Activated gamma-delta T cell (primary cell): ENCODE measurements around the gene ALS2CL.
"Not testable (repeated sequence)": the region's sequence is repeated elsewhere in the genome, so short reads cannot be mapped to it uniquely, and the experiment has no call there.

Experiments
- DNase-seq: peaks from one replicate; lab custom pipeline; 2025; lab: John Stamatoyannopoulos, UW
- total RNA-seq, 2 donors: gene quantifications; one replicate each; lab custom pipeline; 2026; lab: John Stamatoyannopoulos, UW

Gene ALS2CL, protein sequence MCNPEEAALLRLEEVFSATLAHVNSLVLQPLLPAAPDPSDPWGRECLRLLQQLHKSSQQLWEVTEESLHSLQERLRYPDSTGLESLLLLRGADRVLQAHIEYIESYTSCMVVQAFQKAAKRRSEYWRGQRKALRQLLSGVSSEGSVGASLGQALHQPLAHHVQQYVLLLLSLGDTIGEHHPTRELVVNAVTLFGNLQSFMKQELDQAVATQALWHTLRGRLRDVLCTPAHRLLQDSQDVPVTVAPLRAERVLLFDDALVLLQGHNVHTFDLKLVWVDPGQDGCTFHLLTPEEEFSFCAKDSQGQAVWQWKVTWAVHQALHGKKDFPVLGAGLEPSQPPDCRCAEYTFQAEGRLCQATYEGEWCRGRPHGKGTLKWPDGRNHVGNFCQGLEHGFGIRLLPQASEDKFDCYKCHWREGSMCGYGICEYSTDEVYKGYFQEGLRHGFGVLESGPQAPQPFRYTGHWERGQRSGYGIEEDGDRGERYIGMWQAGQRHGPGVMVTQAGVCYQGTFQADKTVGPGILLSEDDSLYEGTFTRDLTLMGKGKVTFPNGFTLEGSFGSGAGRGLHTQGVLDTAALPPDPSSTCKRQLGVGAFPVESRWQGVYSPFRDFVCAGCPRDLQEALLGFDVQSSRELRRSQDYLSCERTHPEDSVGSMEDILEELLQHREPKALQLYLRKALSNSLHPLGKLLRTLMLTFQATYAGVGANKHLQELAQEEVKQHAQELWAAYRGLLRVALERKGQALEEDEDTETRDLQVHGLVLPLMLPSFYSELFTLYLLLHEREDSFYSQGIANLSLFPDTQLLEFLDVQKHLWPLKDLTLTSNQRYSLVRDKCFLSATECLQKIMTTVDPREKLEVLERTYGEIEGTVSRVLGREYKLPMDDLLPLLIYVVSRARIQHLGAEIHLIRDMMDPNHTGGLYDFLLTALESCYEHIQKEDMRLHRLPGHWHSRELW
- total RNA-seq = 16.5 to 27.4 reads per million in 2 donors

DNA sequence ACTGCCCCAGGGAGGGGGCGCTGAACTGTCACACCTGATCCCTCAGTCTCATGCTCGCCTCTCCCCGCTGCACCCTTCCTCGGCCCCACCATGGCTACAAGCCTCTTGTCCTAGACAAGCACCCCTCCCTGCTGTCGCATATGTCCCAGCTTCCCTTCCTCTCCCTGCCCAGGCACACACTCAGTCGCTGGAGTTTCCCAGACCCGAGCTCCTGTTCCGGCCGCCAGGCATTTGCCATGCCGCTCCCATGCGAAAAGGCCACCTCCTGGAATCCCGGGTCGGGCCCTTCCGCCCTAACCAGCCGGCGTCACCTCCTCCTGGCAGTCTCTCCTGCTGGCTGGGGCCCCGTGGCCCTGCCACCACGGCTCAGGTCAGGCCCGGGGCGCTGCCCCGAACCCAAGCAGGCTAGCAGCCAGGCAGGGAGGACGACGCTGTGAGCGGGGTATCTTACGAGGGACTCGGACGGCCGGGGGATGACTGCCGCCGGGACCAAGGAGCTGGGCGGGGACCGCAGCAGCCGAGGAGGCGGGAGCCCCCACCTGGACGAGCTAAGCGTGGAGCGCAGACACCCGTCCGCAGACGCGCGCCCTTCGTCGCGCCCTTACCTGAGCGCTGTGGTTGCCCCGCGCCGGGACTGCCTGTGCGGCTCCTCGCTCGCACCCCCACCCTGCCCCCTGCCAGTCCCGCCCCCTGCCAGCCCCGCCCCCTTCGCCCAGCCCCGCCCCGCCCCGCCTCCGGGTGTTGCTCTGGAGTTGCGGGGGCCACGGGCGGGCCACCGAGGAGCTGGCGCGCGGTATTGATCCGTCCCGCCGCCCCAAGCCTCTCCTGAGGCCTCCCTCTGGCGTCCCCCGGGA is at the start of gene ALS2CL:
ALS2CL (minus strand) TSS at position 642 of the 854 bp plus-strand sequence. CDS start 4,239 bp downstream, outside the sequence.
- DNase-seq = peak; percentile 51

DNA sequence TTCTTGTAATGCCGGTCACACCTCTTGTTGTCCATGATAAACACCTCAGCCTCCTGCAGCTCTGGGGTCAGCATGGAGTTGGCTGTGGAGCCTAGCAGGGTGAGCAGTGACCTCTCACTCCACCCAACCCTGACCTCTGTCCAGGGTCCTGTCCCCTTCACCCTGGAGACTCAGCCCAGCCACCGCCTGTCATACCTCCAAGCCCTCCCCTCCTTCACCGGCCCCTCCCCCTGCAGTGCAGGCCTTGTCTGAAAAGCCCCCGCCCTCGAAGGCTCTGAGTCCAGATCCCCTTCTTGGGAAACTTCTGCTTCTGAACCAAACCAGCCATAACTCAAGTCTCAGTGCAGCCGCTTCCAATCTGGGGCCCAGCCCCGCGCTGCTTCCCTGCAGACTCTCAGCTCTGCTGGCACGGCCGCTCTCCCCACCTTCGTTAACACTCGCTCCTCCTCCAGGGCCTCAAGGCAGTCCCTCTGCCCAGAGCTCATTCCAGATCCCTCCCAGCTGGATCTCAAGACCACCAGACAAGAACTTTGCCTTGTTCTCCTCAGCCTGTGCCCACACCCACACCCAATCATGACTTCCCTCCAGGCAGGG is 49.6 kb upstream of the ALS2CL start:
- no peak for DNase-seq

DNA sequence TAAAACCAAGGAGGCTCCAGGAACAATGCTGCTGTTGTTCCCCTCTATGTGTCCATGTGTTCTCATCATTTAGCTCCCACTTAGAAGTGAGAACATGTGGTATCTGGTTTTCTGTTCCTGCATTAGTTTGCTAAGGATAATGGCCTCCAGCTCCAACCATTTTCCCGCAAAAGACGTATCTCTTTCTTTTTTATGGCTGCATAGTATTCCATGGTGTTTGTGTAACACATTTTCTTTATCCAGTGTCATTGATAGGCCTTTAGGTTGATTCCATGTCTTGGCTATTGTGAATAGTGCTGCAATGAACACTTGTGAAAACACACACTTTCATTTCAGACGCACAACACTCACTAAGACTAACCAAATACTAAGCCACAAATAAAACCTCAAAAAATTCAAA is 46.1 kb upstream of the ALS2CL start:
- not testable (repeated sequence) for DNase-seq

DNA sequence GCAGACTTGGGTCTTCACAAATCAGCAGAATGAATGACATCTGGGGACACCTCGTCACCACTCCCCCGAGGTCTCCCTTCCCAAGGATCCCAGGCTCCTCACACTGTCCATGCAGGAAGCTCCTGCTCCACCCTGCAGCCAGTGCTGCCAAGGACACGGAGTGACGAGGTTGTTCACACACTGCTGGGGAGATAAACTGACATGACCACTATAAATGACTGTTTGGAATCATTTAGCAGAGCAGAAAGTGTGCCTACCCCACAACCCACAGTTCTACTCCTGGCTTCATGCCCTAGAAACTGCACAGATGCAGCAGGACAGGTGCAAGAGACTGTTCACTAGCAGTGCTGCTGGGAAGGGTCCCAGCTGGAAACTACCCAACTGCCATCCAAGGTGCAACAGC is 43.9 kb upstream of the ALS2CL start:
- no peak for DNase-seq

DNA sequence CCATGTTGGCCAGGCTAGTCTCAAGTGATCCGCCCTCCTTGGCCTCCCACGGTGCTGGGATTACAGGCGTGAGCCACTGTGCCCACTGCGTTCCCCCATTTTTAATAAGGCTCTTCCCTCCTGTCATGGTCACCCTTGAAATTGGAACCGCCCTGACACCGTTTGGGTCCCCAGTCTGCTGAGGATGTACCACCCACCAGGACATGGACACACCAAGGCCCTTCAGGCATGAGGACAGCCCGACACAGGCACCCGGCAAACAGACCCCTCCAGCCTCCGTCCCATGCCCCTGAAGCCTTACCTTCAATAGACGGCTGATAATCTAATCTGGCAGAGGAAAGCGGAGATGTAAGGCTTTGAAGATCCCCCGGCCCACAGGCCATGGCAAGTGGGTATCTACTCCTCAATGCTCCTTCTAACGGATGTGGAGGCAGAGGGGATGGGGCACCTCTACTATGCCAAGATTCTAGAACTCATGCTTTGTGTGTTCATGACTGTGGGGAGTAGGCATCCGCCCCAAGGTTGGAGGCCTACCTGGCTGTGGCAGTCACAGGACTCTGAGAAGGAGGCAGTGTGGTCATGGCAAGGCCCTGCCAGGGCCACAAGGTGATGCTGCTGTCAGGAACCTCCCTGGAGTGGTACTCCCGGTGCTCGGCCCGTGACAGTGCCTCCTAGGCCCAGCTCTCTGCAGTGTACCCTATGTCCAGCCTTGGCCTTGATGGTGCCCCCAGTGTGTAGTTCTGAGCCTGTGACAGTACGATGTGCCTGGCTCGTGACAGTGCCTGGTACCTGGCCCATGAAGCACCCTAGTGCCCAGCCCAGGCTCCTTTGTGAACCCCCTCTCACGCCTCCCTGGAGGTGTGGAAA is 42.8 kb upstream of the ALS2CL start:
- DNase-seq = no peak

DNA sequence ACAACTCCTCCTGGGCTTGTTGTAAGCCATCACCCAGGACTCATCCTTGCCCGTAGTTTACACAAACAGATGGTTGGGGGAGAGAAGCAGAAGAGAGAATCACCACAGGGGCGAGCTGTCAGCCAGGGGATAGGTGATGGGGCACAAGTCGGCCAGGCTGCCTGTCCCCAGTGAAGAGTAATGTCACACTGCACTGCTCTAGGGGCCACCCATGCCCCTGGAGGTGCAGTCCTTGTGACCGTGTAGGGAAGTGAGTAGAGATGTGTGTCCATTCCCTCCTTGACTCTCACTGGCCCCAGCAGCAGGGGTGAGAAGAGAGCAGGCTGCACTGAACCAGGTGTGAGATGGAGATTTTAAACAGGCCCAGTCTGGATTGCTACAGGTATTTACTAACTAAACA is 41.3 kb upstream of the ALS2CL start:
- DNase-seq = no peak

DNA sequence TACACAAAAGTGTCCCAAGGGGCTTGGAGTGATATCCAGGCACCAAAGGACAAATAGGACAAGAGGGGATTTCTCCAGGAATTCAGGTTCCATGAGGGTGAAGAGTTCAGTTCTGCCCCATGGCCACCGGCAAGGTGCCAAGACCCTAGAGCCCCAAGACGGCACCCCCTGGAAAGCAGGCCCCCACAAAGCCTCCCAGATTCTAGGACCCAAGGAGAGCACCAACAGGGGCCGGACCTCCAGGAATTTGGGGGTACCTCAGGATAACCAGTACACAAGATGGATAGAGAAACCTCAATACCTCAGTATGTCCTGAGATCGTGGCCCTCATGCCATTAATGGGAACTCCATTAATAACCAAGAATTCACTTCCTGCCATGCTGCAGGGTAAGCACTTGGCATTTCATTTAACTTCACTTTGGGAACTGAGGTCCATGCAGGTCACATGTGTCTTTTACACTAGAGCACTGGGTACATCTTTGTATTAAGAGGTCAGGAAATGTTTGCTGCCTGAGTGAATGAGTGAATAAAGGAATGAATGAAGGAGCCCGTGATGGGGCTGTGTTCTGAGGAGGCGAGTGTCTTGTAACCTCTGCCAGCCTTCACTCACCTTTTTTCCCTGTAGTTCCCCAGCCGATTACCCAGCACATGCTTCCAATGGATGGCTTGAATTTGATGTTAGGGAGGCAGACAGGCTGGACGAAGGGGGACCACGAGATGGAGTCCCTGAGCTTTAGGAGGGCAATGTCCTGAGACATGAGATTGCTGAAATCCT is 39.7 kb upstream of the ALS2CL start:
- DNase-seq = no peak

DNA sequence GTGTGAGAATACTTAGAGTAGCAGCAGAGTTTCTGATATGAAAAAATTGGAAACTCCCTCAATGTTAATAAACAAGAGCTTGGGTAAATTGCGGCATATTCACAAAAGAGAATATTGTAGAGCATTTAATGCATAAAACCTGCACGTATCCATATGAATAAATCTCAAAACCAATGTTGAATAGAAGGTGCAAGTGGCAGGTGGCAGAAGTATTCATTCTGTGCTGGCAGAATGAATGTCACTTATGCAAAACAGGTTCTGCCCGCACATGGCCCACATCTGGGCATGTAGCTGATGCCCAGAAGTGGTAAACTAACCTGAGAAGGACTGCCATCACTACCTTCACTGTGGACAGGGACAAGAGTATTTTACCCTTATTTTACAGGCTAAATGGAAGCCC is 38.3 kb upstream of the ALS2CL start:
- no peak for DNase-seq

DNA sequence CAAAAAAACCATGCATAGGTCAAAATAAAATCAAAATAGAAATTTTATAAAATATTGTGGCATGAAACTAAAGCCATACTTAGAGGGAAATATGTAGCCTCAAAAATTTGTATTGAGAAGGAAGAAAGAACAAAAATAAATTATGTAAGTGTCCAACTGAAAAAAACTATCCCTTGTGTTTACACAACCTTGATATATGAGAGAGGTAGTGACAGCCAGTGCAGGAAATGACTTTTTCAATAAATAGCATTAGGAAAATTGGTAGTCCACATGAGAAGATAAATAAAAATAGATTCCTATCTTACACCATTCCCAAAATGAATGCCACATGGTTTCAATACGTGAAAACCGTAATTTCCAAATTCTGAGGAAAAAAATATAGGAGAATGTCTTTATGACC is 37.3 kb upstream of the ALS2CL start:
- no peak for DNase-seq

DNA sequence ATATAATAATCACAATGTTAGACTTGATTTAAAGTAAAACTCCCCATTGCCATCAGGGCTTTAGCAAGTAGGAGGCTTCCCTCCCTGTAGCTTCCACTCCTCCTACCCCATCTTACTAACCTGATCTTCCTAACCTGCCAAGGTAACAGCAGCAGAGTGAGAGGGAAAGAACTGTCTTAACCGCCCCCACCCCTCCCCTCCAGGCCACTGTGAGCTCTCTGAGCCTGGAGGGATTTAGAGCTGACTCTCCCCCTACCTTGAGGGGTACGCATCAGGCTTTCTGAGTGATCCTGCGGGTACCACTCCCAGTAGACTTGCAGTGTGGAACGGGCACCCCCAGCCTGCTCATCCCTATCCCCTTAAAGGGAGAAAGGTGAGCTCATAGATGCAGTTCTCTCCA is 35.6 kb upstream of the ALS2CL start:
- no peak for DNase-seq

DNA sequence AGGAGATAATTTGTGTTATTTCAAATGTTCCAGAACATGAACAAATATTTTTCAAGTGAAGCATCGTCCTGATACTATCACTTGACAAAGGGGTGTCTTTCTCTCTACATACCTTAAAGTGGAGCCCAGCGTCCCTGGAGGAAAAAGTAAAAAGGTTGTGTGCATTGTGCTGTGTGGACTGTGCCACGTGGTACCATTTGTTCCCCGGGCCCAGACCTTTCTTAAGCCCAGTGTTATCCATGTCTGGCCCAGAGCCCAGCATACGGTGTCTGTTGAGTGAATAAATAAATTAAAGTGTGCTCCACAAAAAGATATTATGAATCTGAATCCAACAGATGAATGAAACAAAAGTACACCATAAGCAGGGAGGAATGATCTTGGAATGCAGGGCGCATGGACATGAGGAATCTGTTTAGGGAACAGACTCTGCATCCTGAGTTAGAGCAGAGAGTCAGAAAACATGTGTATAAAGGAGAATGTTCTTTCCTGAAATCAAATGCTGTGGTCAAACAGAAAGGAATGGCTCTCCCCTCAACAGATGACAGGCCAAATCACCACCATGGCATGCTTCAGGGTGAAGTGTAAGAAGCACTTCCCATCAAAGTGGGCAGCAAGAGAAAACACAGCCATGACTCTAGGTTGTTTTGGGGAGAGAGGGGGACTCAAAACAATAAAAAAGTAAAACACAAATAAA is 32.3 kb upstream of the ALS2CL start:
- no peak for DNase-seq

DNA sequence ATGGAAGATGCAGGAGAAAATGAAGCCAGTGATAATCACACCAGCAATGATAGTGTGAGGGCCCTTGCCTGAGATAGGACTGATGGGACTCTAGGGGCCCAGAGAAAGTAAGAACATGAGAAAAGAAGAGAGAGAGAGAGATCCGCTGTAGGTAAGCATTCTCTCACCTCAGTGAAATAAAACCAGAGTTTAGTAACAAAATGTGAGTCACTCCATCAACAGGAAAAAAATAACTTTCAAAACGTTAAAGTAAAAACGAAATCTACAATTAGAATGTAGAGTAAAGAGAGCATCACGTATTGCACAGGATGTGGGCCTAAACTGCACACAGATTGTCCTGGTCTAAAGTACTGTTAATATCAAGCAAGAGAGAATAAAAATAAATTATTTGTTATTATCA is 30.9 kb upstream of the ALS2CL start:
- DNase-seq = no peak

DNA sequence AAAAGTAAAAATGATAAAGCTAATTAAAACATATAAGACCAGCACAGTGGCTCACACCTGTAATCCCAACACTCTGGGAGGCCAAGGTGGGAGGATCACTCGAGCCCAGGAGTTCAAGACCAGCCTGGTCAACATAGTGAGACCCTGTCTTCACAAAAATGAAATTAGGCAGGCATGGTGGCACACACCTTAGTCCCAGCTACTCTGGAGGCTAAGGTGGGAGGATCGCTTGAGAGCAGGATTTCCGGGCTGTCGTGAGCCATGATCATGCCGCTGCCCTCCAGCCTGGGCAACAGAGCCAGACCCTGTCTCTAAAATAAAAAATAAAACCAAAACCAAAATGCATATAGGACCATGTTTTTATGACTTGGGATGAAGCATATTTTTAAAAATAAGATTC is 29.0 kb upstream of the ALS2CL start:
- DNase-seq = no peak

DNA sequence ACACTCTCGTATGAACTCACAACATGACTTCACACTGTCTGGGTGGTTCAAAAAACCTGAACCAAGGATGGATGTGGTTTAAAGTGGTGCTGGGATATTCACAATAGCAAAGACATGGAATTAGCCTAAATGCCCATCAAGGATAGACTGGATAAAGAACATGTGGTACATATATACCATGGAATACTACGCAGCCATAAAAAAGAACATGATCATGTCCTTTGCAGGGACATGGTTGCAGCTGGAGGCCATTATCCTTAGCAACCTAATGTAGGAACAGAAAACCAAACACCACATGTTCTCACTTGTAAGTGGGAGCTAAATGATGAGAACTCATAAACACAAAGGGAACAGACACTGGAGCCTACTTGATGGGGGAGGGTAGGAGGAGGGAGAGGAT is 27.5 kb upstream of the ALS2CL start:
- DNase-seq = no peak

DNA sequence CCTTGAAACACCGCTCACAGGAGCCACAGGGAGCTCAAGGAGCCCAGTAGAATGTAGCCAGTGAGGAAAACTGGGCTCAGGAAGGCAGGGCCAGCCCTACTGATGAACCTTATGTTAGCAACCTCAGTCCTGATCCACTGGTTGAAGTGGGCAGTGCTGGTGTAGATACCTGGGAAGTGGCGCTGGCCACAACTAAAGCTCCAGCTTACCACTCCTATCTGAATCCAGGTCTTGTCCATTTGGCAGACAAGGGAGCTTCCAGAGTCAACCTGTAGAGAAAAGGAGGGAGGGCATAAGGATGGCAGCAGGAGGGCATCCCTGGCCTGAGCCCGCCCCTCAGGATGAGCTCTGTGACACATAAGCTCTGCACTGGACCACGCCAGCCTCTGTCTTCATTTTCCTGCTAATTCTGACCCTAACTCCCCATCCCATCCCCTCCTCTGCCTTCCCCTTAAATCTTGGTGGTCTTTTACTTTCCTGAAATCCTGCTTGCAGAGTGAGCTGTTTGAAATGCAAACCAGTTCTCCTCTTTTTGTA is 26.3 kb upstream of the ALS2CL start:
- no peak for DNase-seq

DNA sequence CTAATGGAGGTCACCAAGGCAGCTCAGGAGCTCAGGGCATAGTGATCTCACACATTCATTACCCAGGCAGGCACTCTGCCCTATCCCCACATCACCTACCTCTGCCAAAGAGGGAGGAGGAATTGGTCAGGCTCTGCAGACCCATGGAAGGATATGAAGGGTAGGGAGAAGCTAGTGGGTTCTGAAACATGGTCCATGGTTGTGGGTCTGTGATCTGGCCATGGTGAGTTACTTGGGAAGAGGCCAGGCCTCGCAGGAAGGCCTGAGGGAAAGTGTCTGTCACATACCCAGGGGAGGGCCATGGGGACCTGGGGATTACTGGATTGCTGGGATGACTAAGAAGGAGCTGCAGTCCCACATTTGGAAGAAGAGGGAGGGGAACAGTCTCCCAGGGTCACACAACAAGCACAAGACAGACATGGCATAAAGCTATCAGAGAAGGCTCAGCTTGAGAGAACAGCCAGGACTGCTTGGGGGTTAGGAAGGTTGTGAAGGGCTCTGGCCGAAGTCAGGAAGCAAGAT is 25.6 kb upstream of the ALS2CL start:
- no peak for DNase-seq

DNA sequence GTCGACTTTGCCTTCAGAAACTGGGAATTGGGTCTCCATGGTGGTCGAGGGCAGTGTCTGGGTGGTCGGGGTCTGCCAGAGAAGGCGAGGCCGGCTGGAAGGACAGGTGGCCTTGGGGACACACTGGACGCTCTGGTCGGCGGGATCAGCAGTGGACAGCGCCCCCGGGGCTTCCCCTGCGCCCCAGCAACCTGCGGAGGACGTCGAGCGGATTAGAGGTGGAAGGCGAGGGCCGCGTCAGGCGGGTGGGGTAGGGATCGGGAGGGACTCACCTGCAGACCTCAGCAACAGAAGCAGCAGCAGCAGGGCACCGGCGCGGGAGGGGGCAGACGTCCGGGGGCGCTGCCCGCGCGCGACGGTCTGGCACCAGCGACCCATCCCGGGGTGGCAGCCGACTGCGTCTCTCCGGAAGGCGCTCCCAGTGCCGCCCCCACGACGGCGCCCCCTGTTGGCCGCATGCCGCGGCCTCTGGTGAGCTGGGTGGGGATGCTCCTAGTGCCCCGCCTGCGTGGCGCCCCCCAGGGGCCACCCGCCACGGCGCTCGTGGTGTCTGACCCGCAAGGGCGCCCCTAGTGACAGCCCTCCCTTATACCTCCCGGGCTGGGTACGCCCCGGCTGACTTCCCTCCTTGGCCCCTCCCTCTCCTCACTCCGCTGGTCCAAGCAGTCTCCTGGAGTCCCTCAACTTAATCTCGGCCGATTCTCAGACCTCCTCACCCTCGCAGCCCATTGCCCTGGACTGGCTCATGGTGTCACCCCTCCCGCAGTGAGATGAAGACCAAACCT is 24.2 kb upstream of the ALS2CL start, which contains the start of gene PRSS50:
PRSS50 (minus strand) TSS at position 423 of the 785 bp plus-strand sequence; CDS start at position 378, 45 bp downstream.
- DNase-seq = no peak
